Measurements from ENCODE around the gene ZC3H11A. TPM values are rescaled to one million over a fixed set of nuclear protein-coding genes. Genes with fewer than 3 reads are reported as not detected.
"Not testable (repeated sequence)": the region's sequence is repeated elsewhere in the genome, so short reads cannot be mapped to it uniquely, and the experiment has no call there.

Gene ZC3H11A
- 100 to 1,000 TPM in 2 of 4 donors, 10 to 100 TPM in 2; 97.8 to 132 (median 107) TPM for total RNA-seq

GRCh38 chr1:203795441-203796235 lies at the start of gene ZC3H11A, which contains the start of gene ZBED6:
TSS of gene ZC3H11A (plus strand) at chr1:203795623. CDS start at chr1:203817071, 21,448 bp downstream.
TSS of gene ZBED6 (plus strand) at chr1:203795623. CDS start at chr1:203797523, 1,900 bp downstream.
- DNase-seq (ENCODE audit: low spot score in 2 of 2), result peak; percentile 99 to 100
- 0 to 1% methylated on average over 42 to 56 of the region's 59 CpGs for WGBS, 2 donors
- TF ChIP-seq, protein P1, sequence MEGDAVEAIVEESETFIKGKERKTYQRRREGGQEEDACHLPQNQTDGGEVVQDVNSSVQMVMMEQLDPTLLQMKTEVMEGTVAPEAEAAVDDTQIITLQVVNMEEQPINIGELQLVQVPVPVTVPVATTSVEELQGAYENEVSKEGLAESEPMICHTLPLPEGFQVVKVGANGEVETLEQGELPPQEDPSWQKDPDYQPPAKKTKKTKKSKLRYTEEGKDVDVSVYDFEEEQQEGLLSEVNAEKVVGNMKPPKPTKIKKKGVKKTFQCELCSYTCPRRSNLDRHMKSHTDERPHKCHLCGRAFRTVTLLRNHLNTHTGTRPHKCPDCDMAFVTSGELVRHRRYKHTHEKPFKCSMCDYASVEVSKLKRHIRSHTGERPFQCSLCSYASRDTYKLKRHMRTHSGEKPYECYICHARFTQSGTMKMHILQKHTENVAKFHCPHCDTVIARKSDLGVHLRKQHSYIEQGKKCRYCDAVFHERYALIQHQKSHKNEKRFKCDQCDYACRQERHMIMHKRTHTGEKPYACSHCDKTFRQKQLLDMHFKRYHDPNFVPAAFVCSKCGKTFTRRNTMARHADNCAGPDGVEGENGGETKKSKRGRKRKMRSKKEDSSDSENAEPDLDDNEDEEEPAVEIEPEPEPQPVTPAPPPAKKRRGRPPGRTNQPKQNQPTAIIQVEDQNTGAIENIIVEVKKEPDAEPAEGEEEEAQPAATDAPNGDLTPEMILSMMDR (IDR thresholded peaks at IDR 0.05), result no peak
- TF ChIP-seq POLR2A (IDR thresholded peaks at IDR 0.05), result peak in 1 of 2 donors; percentile 53
- peak within 1 kb of the TSS; percentile 72 for H3K4me3 ChIP-seq (ENCODE audit: low read depth, poor library complexity, severe bottlenecking)
- intact Hi-C loops (cut with DNase I; ENCODE audit: low total_unique reads), result no loop called here

DNA sequence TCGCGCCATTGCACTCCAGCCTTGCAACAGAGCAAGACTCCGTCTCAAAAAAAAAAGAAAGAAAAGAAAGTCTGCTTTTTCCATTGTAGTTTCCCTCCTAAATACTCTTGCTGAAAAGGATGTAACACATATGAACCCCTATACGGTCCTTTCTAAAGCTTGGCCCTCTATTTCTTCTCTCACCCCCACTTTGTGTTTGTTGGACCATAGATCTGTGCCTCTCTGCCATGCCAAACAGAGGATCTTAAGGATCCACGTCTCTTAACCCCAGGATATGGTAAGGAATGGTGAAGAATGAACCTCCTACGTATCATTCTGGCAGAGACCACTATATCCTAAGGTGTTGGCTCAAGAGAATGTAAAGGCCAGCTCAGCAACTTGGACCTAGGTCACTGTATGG lies 49.1 kb upstream of the ZC3H11A start:
- no peak overlapping the region for H3K4me3 ChIP-seq (ENCODE audit: low read depth, poor library complexity, severe bottlenecking)
- intact Hi-C loops (cut with DNase I; ENCODE audit: low total_unique reads), result no loop called here
- WGBS, 2 donors, result 90 to 95% methylated on average over 6 of the region's 6 CpGs
- DNase-seq (ENCODE audit: low spot score in 2 of 2), result no peak
- TF ChIP-seq, protein P1 (IDR thresholded peaks at IDR 0.05), result no peak
- no peak for TF ChIP-seq POLR2A (IDR thresholded peaks at IDR 0.05)

DNA sequence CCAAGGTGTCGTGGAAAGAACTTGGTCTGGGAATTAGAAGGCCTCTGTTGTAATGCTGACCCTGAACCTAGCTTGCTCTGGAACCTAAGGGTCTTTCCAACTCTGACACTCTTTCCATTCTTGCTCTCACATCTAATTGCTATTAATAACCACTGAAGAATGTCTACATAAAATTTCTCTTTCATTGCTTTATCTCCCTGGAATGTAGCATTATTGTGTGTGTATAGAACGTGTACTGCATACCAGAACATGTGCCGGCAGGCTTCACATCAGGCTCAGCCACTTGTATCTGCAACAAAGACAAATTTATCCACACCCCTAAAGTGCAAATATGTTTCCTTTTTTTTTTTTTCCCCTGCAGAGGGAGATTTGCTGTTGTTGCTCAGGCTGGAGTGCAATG lies 44.4 kb upstream of the ZC3H11A start:
- intact Hi-C loops (cut with DNase I; ENCODE audit: low total_unique reads), result no loop called here
- DNase-seq (ENCODE audit: low spot score in 2 of 2), result no peak
- TF ChIP-seq, protein P1 (IDR thresholded peaks at IDR 0.05), result no peak
- TF ChIP-seq POLR2A (IDR thresholded peaks at IDR 0.05), result no peak
- H3K4me3 ChIP-seq (ENCODE audit: low read depth, poor library complexity, severe bottlenecking), result no peak overlapping the region
- WGBS, 2 donors, result 49 to 51% methylated on average over 3 of the region's 3 CpGs

DNA sequence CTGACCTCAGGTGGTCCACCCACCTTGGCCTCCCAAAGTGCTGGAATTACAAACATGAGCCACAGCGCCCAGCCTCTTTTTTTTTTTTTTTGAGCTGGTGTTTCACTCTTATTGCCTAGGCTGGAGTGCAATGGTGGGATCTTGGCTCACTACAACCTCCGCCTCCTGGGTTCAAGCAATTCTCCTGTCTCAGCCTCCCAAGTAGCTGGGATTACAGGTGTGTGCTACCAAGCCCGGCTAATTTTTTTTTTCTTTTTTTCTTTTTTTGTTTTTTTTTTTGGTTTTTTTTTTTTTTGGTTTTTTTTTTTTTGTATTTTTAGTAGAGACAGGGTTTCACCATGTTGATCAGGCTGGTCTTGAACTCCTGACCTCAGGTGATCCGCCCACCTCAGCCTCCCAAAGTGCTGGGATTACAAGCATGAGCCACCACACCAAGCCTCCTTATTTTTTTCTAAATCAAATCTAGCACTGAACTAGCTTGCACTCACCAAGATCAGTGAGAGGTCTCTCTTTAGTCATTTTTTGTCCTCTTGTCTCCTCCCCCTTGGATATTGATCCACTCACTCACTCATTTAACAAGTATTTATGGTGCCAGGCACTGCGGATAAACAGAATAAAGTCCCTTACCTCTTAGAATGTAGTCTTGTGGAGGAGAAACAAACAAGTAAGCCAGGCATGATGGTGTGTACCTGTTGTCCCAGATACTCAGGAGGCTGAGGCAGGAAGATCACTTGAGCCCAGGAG lies 43.6 kb upstream of the ZC3H11A start:
- intact Hi-C loops (cut with DNase I; ENCODE audit: low total_unique reads); DNase-seq (ENCODE audit: low spot score in 2 of 2): not testable (repeated sequence)

GRCh38 chr1:203754455-203754864 lies 41.0 kb upstream of the ZC3H11A start:
- WGBS, 2 donors, result 41 to 50% methylated on average over 4 of the region's 4 CpGs
- DNase-seq (ENCODE audit: low spot score in 2 of 2), result no peak
- intact Hi-C loops (cut with DNase I; ENCODE audit: low total_unique reads), result no loop called here
- H3K4me3 ChIP-seq (ENCODE audit: low read depth, poor library complexity, severe bottlenecking), result no peak overlapping the region
- TF ChIP-seq POLR2A (IDR thresholded peaks at IDR 0.05), result no peak
- TF ChIP-seq, protein P1 (IDR thresholded peaks at IDR 0.05), result no peak

More for the DNA sequence above, 43.6 kb upstream of the ZC3H11A start:
- WGBS, 2 donors, result 79 to 82% methylated on average over 5 of the region's 5 CpGs
- H3K4me3 ChIP-seq (ENCODE audit: low read depth, poor library complexity, severe bottlenecking), result not testable (repeated sequence)

DNA sequence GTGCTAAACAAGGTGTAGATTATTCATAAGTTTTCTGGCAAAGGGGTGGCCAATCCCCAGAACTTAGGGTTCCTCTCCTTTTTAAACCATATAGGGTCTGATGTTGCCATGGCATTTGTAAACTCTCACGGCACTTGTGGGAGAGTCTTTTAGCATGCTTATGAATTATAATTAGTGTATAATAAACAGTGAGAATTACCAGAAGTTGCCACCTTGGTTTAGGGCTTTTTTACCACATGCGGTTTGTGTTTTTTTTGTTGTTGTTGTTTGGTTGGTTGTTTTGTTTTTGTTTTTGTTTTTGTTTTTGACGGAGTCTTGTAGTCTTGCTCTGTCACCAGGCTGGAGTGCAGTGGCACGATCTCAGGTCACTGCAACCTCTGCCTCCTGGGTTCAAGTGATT lies 39.4 kb upstream of the ZC3H11A start:
- DNase-seq (ENCODE audit: low spot score in 2 of 2), result no peak
- intact Hi-C loops (cut with DNase I; ENCODE audit: low total_unique reads), result no loop called here
- TF ChIP-seq, protein P1 (IDR thresholded peaks at IDR 0.05), result no peak
- TF ChIP-seq POLR2A (IDR thresholded peaks at IDR 0.05), result no peak
- H3K4me3 ChIP-seq (ENCODE audit: low read depth, poor library complexity, severe bottlenecking), result no peak overlapping the region
- 60 to 72% methylated on average over 4 of the region's 4 CpGs for WGBS, 2 donors

DNA sequence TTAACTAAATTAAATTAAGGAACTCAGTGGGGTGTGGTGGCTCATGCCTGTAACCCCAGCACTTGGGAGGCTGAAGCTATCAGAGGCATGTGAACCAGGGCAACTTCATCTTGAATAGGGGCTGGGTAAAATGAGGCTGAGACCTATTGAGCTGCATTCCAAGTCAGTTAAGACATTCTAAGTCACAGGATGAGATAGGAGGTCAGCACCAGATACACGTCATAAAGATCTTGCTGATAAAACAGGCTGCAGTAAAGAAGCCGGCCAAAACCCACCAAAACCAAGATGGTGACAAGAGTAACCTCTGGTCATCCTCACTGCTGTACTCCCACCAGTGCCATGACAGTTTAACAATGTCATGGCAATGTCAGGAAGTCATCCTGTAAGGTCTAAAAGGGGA lies 36.7 kb upstream of the ZC3H11A start:
- H3K4me3 ChIP-seq (ENCODE audit: low read depth, poor library complexity, severe bottlenecking); intact Hi-C loops (cut with DNase I; ENCODE audit: low total_unique reads); DNase-seq (ENCODE audit: low spot score in 2 of 2): not testable (repeated sequence)
- WGBS, 2 donors, result 79 to 85% methylated on average over 2 of the region's 2 CpGs
